ENCODE data around the gene IFNLR1. TPM values are rescaled to one million over a fixed set of nuclear protein-coding genes. Genes with fewer than 3 reads are reported as not detected.

IFNLR1 gene
- total RNA-seq, 1 experiment from 2014 or later: 9.6 TPM

DNA sequence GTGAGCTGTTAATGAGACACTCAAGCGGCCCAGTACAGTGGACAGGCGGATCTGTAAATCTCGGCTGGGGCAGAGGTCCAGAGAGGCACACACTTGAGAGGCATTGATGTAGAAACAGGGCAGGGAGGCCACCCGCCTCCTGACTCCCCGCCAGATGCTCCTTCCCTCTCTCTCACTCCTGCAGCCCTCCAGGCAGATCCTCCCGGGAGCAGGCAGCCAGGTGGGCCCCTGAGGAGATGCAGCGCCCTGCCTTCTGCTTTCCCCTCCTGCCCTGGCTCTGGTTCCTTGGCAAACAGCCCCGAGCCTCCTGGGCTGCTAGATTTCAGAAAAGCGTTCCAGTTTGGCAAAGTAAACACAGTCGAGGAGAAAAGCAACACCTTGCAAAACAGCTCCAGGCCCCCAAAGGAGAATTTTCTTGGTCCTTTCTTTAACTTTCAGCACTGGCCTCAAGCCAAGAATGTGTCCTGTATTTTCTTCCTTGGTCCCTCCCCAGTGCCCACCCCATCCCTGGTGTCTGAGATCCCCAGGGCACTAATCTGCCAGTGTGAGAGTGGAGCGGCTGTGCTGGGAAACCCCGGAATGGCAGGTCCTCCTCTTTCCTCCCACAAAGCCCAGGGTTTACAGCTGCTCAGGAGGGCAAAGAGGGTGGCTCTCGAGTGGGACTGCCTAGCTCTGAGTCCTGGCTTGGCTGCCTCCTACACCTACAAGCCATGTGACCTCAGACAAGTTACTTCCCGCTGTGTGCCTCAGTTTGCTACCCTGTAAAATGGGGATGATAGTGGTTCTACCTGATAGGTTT is 29.4 kb upstream of the IFNLR1 start:
- Histone ChIP-seq H3K4me2 (ENCODE audit: insufficient read depth, insufficient read length, low read length) (no peak overlapping the region), H2BK12ac (ENCODE audit: insufficient read length, low read depth, low read length) (no peak overlapping the region), H3K14ac (ENCODE audit: insufficient read depth, low read length) (no peak overlapping the region), H2BK120ac (ENCODE audit: low read depth, low read length, poor library complexity, severe bottlenecking) (no peak overlapping the region), H3K23me2 (ENCODE audit: insufficient read length, low read depth, low read length, poor library complexity, severe bottlenecking) (no peaks in the 10 kb centered on the region), H3K79me1 (ENCODE audit: insufficient read depth, low read depth, low read length, poor library complexity, severe bottlenecking) (no peaks in the 10 kb centered on the region), H4K8ac (replicated peaks; ENCODE audit: insufficient read length, low read depth, low read length) (no peak overlapping the region), H4K91ac (ENCODE audit: insufficient read length, low read depth, low read length) (no peak overlapping the region), H3K79me2 (ENCODE audit: insufficient read depth, low read length) (no peaks in the 10 kb centered on the region), H3K9me3 (ENCODE audit: control insufficient read depth, low read depth, low read length) (no peaks in the 10 kb centered on the region), H4K20me1 (ENCODE audit: control insufficient read depth, insufficient read depth, insufficient read length) (peaks cover 2% of the 10 kb centered on the region), H3K27me3 (ENCODE audit: insufficient read depth, low read length) (no peaks in the 10 kb centered on the region), H3T11ph (ENCODE audit: low read length) (no peak overlapping the region), H3K56ac (ENCODE audit: insufficient read length, low read depth, low read length) (no peak overlapping the region), H2BK5ac (ENCODE audit: insufficient read length, low read length) (no peak overlapping the region), H3K23ac (ENCODE audit: insufficient read length, low read depth, low read length) (no peak overlapping the region), H3K9ac (ENCODE audit: extremely low read depth, insufficient read length, low read length) (no peak overlapping the region), H3K4me1 (ENCODE audit: insufficient read depth, low read length) (no peaks in the 10 kb centered on the region), H2AFZ (ENCODE audit: low read length) (no peak overlapping the region), H3K18ac (ENCODE audit: insufficient read length, low read depth, low read length) (no peak overlapping the region), H4K5ac (ENCODE audit: insufficient read length, low read depth, low read length) (no peak overlapping the region), H2AK5ac (ENCODE audit: insufficient read length, low read length) (no peak overlapping the region), H3K27ac (ENCODE audit: insufficient read length, low read depth, low read length) (no peak overlapping the region), H2BK15ac (ENCODE audit: low read depth, low read length) (no peak overlapping the region), H2BK20ac (ENCODE audit: low read depth, low read length, poor library complexity, severe bottlenecking) (no peak overlapping the region), H3K4ac (ENCODE audit: low read depth, low read length) (no peak overlapping the region)
- peaks cover 12 to 25% of the 10 kb centered on the region in 2 experiments for H3K4me1 Mint-ChIP-seq
- peaks cover 9% of the 10 kb centered on the region for H3K27me3 Mint-ChIP-seq (ENCODE audit: low read depth)
- H3K9me3 Mint-ChIP-seq: peaks cover 0 to 10% of the 10 kb centered on the region in 2 experiments; a peak in 3 of 5 replicates
- WGBS (ENCODE audit: extremely low coverage, insufficient read length, low lambda C conversion rate): no CpG with 5 or more reads among the region's 14 CpGs
- peak overlapping the region in 1 of 3 experiments; percentile 80; a peak in 1 of 7 replicates for H3K27ac Mint-ChIP-seq
- DNase-seq: no peak
- no peak overlapping the region for H3K4me3 Mint-ChIP-seq
- TF ChIP-seq, protein P1, sequence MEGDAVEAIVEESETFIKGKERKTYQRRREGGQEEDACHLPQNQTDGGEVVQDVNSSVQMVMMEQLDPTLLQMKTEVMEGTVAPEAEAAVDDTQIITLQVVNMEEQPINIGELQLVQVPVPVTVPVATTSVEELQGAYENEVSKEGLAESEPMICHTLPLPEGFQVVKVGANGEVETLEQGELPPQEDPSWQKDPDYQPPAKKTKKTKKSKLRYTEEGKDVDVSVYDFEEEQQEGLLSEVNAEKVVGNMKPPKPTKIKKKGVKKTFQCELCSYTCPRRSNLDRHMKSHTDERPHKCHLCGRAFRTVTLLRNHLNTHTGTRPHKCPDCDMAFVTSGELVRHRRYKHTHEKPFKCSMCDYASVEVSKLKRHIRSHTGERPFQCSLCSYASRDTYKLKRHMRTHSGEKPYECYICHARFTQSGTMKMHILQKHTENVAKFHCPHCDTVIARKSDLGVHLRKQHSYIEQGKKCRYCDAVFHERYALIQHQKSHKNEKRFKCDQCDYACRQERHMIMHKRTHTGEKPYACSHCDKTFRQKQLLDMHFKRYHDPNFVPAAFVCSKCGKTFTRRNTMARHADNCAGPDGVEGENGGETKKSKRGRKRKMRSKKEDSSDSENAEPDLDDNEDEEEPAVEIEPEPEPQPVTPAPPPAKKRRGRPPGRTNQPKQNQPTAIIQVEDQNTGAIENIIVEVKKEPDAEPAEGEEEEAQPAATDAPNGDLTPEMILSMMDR (conservative IDR thresholded peaks at IDR 0.05): no peak
- no peaks in the 10 kb centered on the region for H3K36me3 Mint-ChIP-seq (ENCODE audit: insufficient read depth in 1 of 3, low read depth in 3 of 3)

Measured in H9 (cell line).